Measurements from ENCODE around the gene PCNT.
"Not testable (repeated sequence)": the region's sequence is repeated elsewhere in the genome, so short reads cannot be mapped to it uniquely, and the experiment has no call there.

The PCNT gene

GRCh38 chr21:46356494-46357334, 32.8 kb downstream of the PCNT start:
- DNase-seq (ENCODE audit: low spot score), result no peak

GRCh38 chr21:46357335-46357604, 33.3 kb downstream of the PCNT start:
- no peak for DNase-seq (ENCODE audit: low spot score)

GRCh38 chr21:46357684-46358425, 33.9 kb downstream of the PCNT start:
- no peak for DNase-seq (ENCODE audit: low spot score)

- no peak for DNase-seq (ENCODE audit: low spot score)
Measured at GRCh38 chr21:46361176-46361575, 37.2 kb downstream of the PCNT start.

GRCh38 chr21:46361935-46362334, 38.0 kb downstream of the PCNT start:
- DNase-seq (ENCODE audit: low spot score), result no peak

GRCh38 chr21:46362946-46363345, 39.0 kb downstream of the PCNT start:
- no peak for DNase-seq (ENCODE audit: low spot score)

GRCh38 chr21:46363698-46364097, 39.7 kb downstream of the PCNT start:
- DNase-seq (ENCODE audit: low spot score), result no peak

- DNase-seq (ENCODE audit: low spot score), result no peak
Measured at GRCh38 chr21:46366091-46366490, 42.1 kb downstream of the PCNT start.

- DNase-seq (ENCODE audit: low spot score), result no peak
Measured at GRCh38 chr21:46366561-46366960, 42.6 kb downstream of the PCNT start.

- no peak for DNase-seq (ENCODE audit: low spot score)
Measured at GRCh38 chr21:46366966-46367365, 43.0 kb downstream of the PCNT start.

- no peak for DNase-seq (ENCODE audit: low spot score)
Measured at GRCh38 chr21:46368533-46369285, 44.8 kb downstream of the PCNT start.

- no peak for DNase-seq (ENCODE audit: low spot score)
Measured at GRCh38 chr21:46369520-46370235, 45.7 kb downstream of the PCNT start.

- no peak for DNase-seq (ENCODE audit: low spot score)
Measured at GRCh38 chr21:46371204-46372013, 47.5 kb downstream of the PCNT start.

GRCh38 chr21:46372014-46372485, 48.1 kb downstream of the PCNT start:
- no peak for DNase-seq (ENCODE audit: low spot score)

GRCh38 chr21:46372947-46373346, 49.0 kb downstream of the PCNT start:
- DNase-seq (ENCODE audit: low spot score), result not testable (repeated sequence)

- no peak for DNase-seq (ENCODE audit: low spot score)
Measured at GRCh38 chr21:46374761-46375389, 50.9 kb downstream of the PCNT start.

- no peak for DNase-seq (ENCODE audit: low spot score)
Measured at GRCh38 chr21:46375560-46376230, 51.7 kb downstream of the PCNT start.

GRCh38 chr21:46376231-46376628, 52.3 kb downstream of the PCNT start:
- DNase-seq (ENCODE audit: low spot score), result no peak

GRCh38 chr21:46376856-46377453, 53.0 kb downstream of the PCNT start:
- no peak for DNase-seq (ENCODE audit: low spot score)

Data from SK-N-DZ (cell line).